Activated gamma-delta T cell treated with anti-CD3 and anti-CD28 coated beads, Interleukin-2, amount 50 U/mL, for 16 hours (primary cell): ENCODE results near the gene HSPA4.
"Not testable (repeated sequence)": the region's sequence is repeated elsewhere in the genome, so short reads cannot be mapped to it uniquely, and the experiment has no call there.

Source experiments
- DNase-seq: peaks from one replicate; pipeline ENCODE4 v3.0.0-alpha.2; 2020; ENCODE audit warnings: low read depth

HSPA4 gene

GRCh38 chr5:133123297-133123696 lies 71.5 kb downstream of the HSPA4 start:
- DNase-seq, result no peak

- DNase-seq, result no peak
These were observed 73.1 kb downstream of the HSPA4 start for GRCh38 chr5:133124891-133125290.

- no peak for DNase-seq
These were observed 76.3 kb downstream of the HSPA4 start for GRCh38 chr5:133128066-133128465.

- DNase-seq, result no peak
These were observed 77.5 kb downstream of the HSPA4 start for GRCh38 chr5:133129289-133129688.

- no peak for DNase-seq
These were observed 78.1 kb downstream of the HSPA4 start for GRCh38 chr5:133129950-133130349.

GRCh38 chr5:133130387-133131118 lies 78.7 kb downstream of the HSPA4 start:
- no peak for DNase-seq

- no peak for DNase-seq
These were observed 80.9 kb downstream of the HSPA4 start for GRCh38 chr5:133132717-133133116.

- DNase-seq, result not testable (repeated sequence)
These were observed 81.4 kb downstream of the HSPA4 start for GRCh38 chr5:133133241-133133640.

GRCh38 chr5:133136890-133137289 lies 85.1 kb downstream of the HSPA4 start:
- not testable (repeated sequence) for DNase-seq

- DNase-seq, result no peak
These were observed 88.5 kb downstream of the HSPA4 start for GRCh38 chr5:133140311-133140710.

GRCh38 chr5:133141746-133142145 lies 89.9 kb downstream of the HSPA4 start:
- DNase-seq, result no peak

GRCh38 chr5:133142782-133143181 lies 91.0 kb downstream of the HSPA4 start:
- no peak for DNase-seq

- no peak for DNase-seq
These were observed 92.6 kb downstream of the HSPA4 start for GRCh38 chr5:133144245-133144981.

- DNase-seq, result no peak
These were observed 93.8 kb downstream of the HSPA4 start for GRCh38 chr5:133145436-133146170.

GRCh38 chr5:133147411-133147810 lies 95.6 kb downstream of the HSPA4 start:
- DNase-seq, result no peak

GRCh38 chr5:133147815-133148567 lies 96.2 kb downstream of the HSPA4 start:
- DNase-seq, result no peak

GRCh38 chr5:133149345-133149744 lies 97.5 kb downstream of the HSPA4 start:
- no peak for DNase-seq

GRCh38 chr5:133150909-133151544 lies 99.2 kb downstream of the HSPA4 start:
- no peak for DNase-seq

- no peak for DNase-seq
These were observed 102.7 kb downstream of the HSPA4 start for GRCh38 chr5:133154274-133155075.

GRCh38 chr5:133155326-133155969 lies 103.6 kb downstream of the HSPA4 start:
- no peak for DNase-seq
